H1 (cell line): ENCODE measurements around the gene RPP25L. TPM values are rescaled to one million over a fixed set of nuclear protein-coding genes. Genes with fewer than 3 reads are reported as not detected.

Source experiments
- CTCF ChIA-PET: fragments of 300-600 bp; sonication (Branson Sonifier 250); formaldehyde crosslinking; loops from one replicate; lab custom pipeline; 2021; ENCODE audit not compliant: partially characterized antibody; lab: Charles Lee
- POLR2A ChIA-PET: fragments of 300-600 bp; sonication (Branson Sonifier 250); formaldehyde crosslinking; loops from one replicate; lab custom pipeline; 2021; ENCODE audit warnings: inconsistent platforms; ENCODE audit not compliant: partially characterized antibody; lab: Charles Lee
- DNase-seq, 2 experiments: peaks; one replicate each; pipeline versions ENCODE4 v3.0.0 to v3.0.0-alpha.2; 2010 to 2022; ENCODE audit warnings: low spot score in 2 of 2, low read depth in 1 of 2, mixed read lengths in 1 of 2
- FAIRE-seq: peaks from 2 replicates; lab custom pipeline; 2011; peaks lifted over from hg19 to GRCh38; lab: Jason Lieb, UNC
- H2AFZ ChIP-seq: 2 replicates; pipeline ENCODE4 v1.8.1; 2012; ENCODE audit warnings: low read length, inconsistent platforms
- H2AK5ac ChIP-seq: 2 replicates; pipeline ENCODE4 v1.6.1; 2013; ENCODE audit warnings: low read depth, low read length
- H2BK120ac ChIP-seq: replicated peaks from 2 replicates; pipeline ENCODE3; 2013; ENCODE audit warnings: low read depth, low read length, inconsistent platforms
- H2BK12ac ChIP-seq: 2 replicates; pipeline ENCODE4 v1.6.1; 2013; ENCODE audit warnings: low read depth, low read length
- H2BK15ac ChIP-seq: 2 replicates; pipeline ENCODE4 v1.6.1; 2013; ENCODE audit warnings: low read length
- H2BK20ac ChIP-seq: 2 replicates; pipeline ENCODE4 v1.6.1; 2013; ENCODE audit warnings: low read length
- H2BK5ac ChIP-seq: 2 replicates; pipeline ENCODE4 v1.6.1; 2013; ENCODE audit warnings: low read depth, low read length
- H3K14ac ChIP-seq: 2 replicates; pipeline ENCODE4 v1.6.1; 2013; ENCODE audit warnings: inconsistent platforms; ENCODE audit not compliant: insufficient read length
- H3K18ac ChIP-seq: 2 replicates; pipeline ENCODE4 v1.6.1; 2013; ENCODE audit warnings: low read length; ENCODE audit errors: extremely low read depth
- H3K23ac ChIP-seq: 2 replicates; pipeline ENCODE4 v1.6.1; 2013; ENCODE audit warnings: inconsistent platforms; ENCODE audit not compliant: insufficient read length
- H3K23me2 ChIP-seq: 2 replicates; pipeline ENCODE4 v1.6.1; 2013; ENCODE audit warnings: low read depth, low read length
- H3K27ac ChIP-seq: 2 replicates; pipeline ENCODE4 v1.6.1; 2011; ENCODE audit warnings: low read depth, low read length, inconsistent platforms
- H3K27me3 ChIP-seq, 4 experiments: replicated peaks in 1 of 4; 1 replicate in 1 of 4; 2 replicates in 3 of 4; pipeline versions ENCODE4 v1.6.1 to v1.8.1; 2011 to 2013; ENCODE audit warnings: low read length in 3 of 4, mild to moderate bottlenecking in 3 of 4, inconsistent platforms in 2 of 4, mixed read lengths in 2 of 4, moderate library complexity in 1 of 4; ENCODE audit not compliant: control insufficient read depth in 3 of 4, insufficient read depth in 3 of 4; ENCODE audit errors: extremely low read depth in 1 of 4
- H3K36me3 ChIP-seq, 4 experiments: 2 replicates each; pipeline versions ENCODE4 v1.6.1 to v1.8.1; 2011 to 2013; ENCODE audit warnings: mild to moderate bottlenecking in 4 of 4, low read length in 3 of 4, moderate library complexity in 2 of 4, control low read depth in 1 of 4, inconsistent platforms in 1 of 4; ENCODE audit not compliant: insufficient read depth in 4 of 4, control insufficient read depth in 2 of 4
- H3K4ac ChIP-seq: replicated peaks from 2 replicates; pipeline ENCODE3; 2013; ENCODE audit warnings: low read length, low read depth, mixed read lengths, inconsistent platforms; ENCODE audit not compliant: insufficient read length
- H3K4me1 ChIP-seq, 4 experiments: replicated peaks in 1 of 4; 1 replicate in 1 of 4; 2 replicates in 3 of 4; pipeline versions ENCODE4 v1.6.1 to v1.8.1; 2011 to 2013; ENCODE audit warnings: low read length in 3 of 4, inconsistent platforms in 2 of 4, mixed read lengths in 1 of 4; ENCODE audit not compliant: insufficient read depth in 4 of 4, control insufficient read depth in 3 of 4
- H3K4me2 ChIP-seq, 2 experiments: 2 replicates each; pipeline versions ENCODE4 v1.6.1 to v1.8.1; 2011 to 2013; ENCODE audit warnings: low read depth in 2 of 2, low read length in 2 of 2, control low read depth in 1 of 2, inconsistent platforms in 1 of 2, mild to moderate bottlenecking in 1 of 2; ENCODE audit not compliant: insufficient read depth in 1 of 2
- H3K4me3 ChIP-seq, 4 experiments: fragments of 200-600, 300-600 bp in 1 of 4; sonication (generic), shearing (Covaris generic), sonication (Bioruptor Twin) in 1 of 4; 2 replicates each; pipeline versions ENCODE4 v1.5.1 to v1.8.1; 2011 to 2016; ENCODE audit warnings: low read length in 4 of 4, low read depth in 3 of 4, control low read depth in 2 of 4, inconsistent platforms in 2 of 4, mild to moderate bottlenecking in 2 of 4, mixed read lengths in 1 of 4, moderate library complexity in 1 of 4; ENCODE audit not compliant: insufficient read depth in 2 of 4; ENCODE audit errors: extremely low read depth in 1 of 4
- H3K56ac ChIP-seq: replicated peaks from 2 replicates; pipeline ENCODE3; 2013; ENCODE audit warnings: low read depth, mild to moderate bottlenecking, mixed read lengths, low read length, inconsistent platforms; ENCODE audit not compliant: insufficient read length
- H3K79me1 ChIP-seq: 2 replicates; pipeline ENCODE4 v1.6.1; 2013; ENCODE audit warnings: low read depth, low read length, control low read depth
- H3K79me2 ChIP-seq, 2 experiments: 2 replicates each; pipeline versions ENCODE4 v1.6.1 to v1.8.1; 2012 to 2013; ENCODE audit warnings: low read length in 2 of 2, mild to moderate bottlenecking in 2 of 2, inconsistent platforms in 1 of 2; ENCODE audit not compliant: insufficient read depth in 2 of 2, control insufficient read depth in 1 of 2
- H3K9ac ChIP-seq, 4 experiments: replicated peaks in 1 of 4; 1 replicate in 1 of 4; 2 replicates in 3 of 4; pipeline versions ENCODE4 v1.6.1 to v1.8.1; 2011 to 2013; ENCODE audit warnings: low read depth in 3 of 4, low read length in 3 of 4, control low read depth in 2 of 4, mild to moderate bottlenecking in 2 of 4, moderate library complexity in 2 of 4, inconsistent platforms in 1 of 4; ENCODE audit errors: extremely low read depth in 1 of 4
- H3K9me3 ChIP-seq, 2 experiments: 2 replicates each; pipeline versions ENCODE4 v1.6.1 to v1.8.1; 2012 to 2013; ENCODE audit warnings: mild to moderate bottlenecking in 2 of 2, moderate library complexity in 2 of 2, control low read depth in 1 of 2, inconsistent platforms in 1 of 2, low read depth in 1 of 2, low read length in 1 of 2, mixed read lengths in 1 of 2; ENCODE audit not compliant: insufficient read depth in 2 of 2
- H4K20me1 ChIP-seq, 2 experiments: replicated peaks in 1 of 2; 2 replicates each; pipeline versions ENCODE3 to v1.8.1; 2011 to 2013; ENCODE audit warnings: inconsistent platforms in 2 of 2, low read length in 2 of 2, mild to moderate bottlenecking in 1 of 2; ENCODE audit not compliant: insufficient read depth in 2 of 2, control insufficient read depth in 1 of 2
- H4K5ac ChIP-seq: 2 replicates; pipeline ENCODE4 v1.6.1; 2013; ENCODE audit warnings: low read length, low read depth, mixed read lengths, inconsistent platforms; ENCODE audit not compliant: insufficient read length
- H4K8ac ChIP-seq: 2 replicates; pipeline ENCODE4 v1.8.0; 2013; ENCODE audit warnings: mild to moderate bottlenecking, moderate library complexity, low read length, inconsistent platforms; ENCODE audit not compliant: insufficient read depth; ENCODE audit errors: extremely low read depth
- H4K91ac ChIP-seq: replicated peaks from 2 replicates; pipeline ENCODE3; 2013; ENCODE audit warnings: low read length, mixed read lengths, inconsistent platforms; ENCODE audit not compliant: insufficient read length
- CBX8 ChIP-seq: fragments of 300-800, 300-1000 bp; sonication (generic); IDR thresholded peaks from 2 replicates; pipeline ENCODE4 v1.7.1; 2016; ENCODE audit warnings: low read depth, low read length, borderline replicate concordance
- CTBP2 ChIP-seq: IDR thresholded peaks from 2 replicates; pipeline ENCODE4 v1.7.0; 2011; ENCODE audit warnings: borderline replicate concordance, mild to moderate bottlenecking, moderate library complexity, mixed read lengths, low read length; ENCODE audit not compliant: insufficient read depth, insufficient read length
- EGR1 ChIP-seq: IDR thresholded peaks from 2 replicates; pipeline ENCODE4 v1.6.1; 2011; ENCODE audit warnings: low read depth, low read length, borderline replicate concordance
- EP300 ChIP-seq, 2 experiments: IDR thresholded peaks; 1 replicate in 1 of 2; 2 replicates in 1 of 2; pipeline ENCODE4 v1.6.1; 2011 to 2012; ENCODE audit warnings: low read depth in 2 of 2, low read length in 2 of 2, mild to moderate bottlenecking in 2 of 2, borderline replicate concordance in 1 of 2, inconsistent platforms in 1 of 2, moderate library complexity in 1 of 2
- EZH2 ChIP-seq: fragments of 200-600 bp; sonication (generic); IDR thresholded peaks from 2 replicates; pipeline ENCODE4 v1.7.1; 2012; ENCODE audit warnings: low read depth, mild to moderate bottlenecking, moderate library complexity, low read length, inconsistent platforms; ENCODE audit not compliant: severe bottlenecking
- MAFK ChIP-seq: IDR thresholded peaks from 2 replicates; pipeline ENCODE4 v1.6.1; 2012; ENCODE audit warnings: low read depth, mild to moderate bottlenecking, improper control_type of control experiment, low read length
- RXRA ChIP-seq: IDR thresholded peaks from 2 replicates; pipeline ENCODE4 v1.6.1; 2011; ENCODE audit warnings: low read depth, mild to moderate bottlenecking, low read length, moderate library complexity; ENCODE audit not compliant: insufficient read depth
- TAF1 ChIP-seq: IDR thresholded peaks from 2 replicates; pipeline ENCODE4 v1.6.1; 2011; ENCODE audit warnings: mild to moderate bottlenecking, low read depth, low read length
- TCF12 ChIP-seq: IDR thresholded peaks from 2 replicates; pipeline ENCODE4 v1.6.1; 2011; ENCODE audit warnings: low read depth, mild to moderate bottlenecking, low read length
- WGBS, 2 experiments: shearing (Covaris generic) in 1 of 2; methylation state at CpG; one replicate each; pipeline versions ENCODE4 v1.1.6 to v1.1.7; 2013 to 2015; ENCODE audit warnings: low lambda C conversion rate in 2 of 2, mixed read lengths in 2 of 2, inconsistent platforms in 1 of 2, low coverage in 1 of 2, missing lambda C conversion rate in 1 of 2; ENCODE audit not compliant: insufficient replicate concordance in 2 of 2, insufficient coverage in 1 of 2, insufficient read length in 1 of 2; ENCODE audit errors: extremely low coverage in 1 of 2, missing lambda C conversion rate in 1 of 2; 5-methylcytosine and 5-hydroxymethylcytosine counted together
- polyA plus RNA-seq, 7 experiments: library from polyadenylated mRNA; depleted of rRNA in 3 of 7; stranded (reverse) in 5 of 7; unstranded in 2 of 7; fragments of >200 nt in 5 of 7; fragments of 200-250 nt in 2 of 7; gene quantifications; 1 replicate in 5 of 7; 2 replicates in 1 of 7; 4 replicates in 1 of 7; pipeline versions ENCODE4 v1.2.1 to v1.2.3, GENCODE V29; 2011 to 2013; ENCODE audit warnings: missing spikeins in 2 of 7, mixed read lengths in 2 of 7
- total RNA-seq: library from RNA; stranded (reverse); fragmentation: NEBNext Ultra II Directional; extraction: Animal tissue kit (Norgen Biotek cat#: 25700); gene quantifications from 2 replicates; pipeline ENCODE4 v1.2.1, GENCODE V29; 2021

Gene RPP25L
- total and polyA plus RNA-seq, 2 of the 8 experiments (the other 6 are each of a cell fraction or from before 2014, with no cell fraction given), result 21.6 to 75.0 TPM

GRCh38 chr9:34624475-34625185 is 12.7 kb upstream of the RPP25L start:
- Histone ChIP-seq H3K4me1 (peaks cover 2 to 16% (median 6%) of the 10 kb centered on the region in 4 experiments), H3K79me2 (no peaks in the 10 kb centered on the region), H3K4ac (no peak overlapping the region), H4K91ac (no peak overlapping the region), H3K36me3 (no peaks in the 10 kb centered on the region; a peak in 1 of 8 replicates), H2BK20ac (no peak overlapping the region), H3K18ac (no peak overlapping the region; the same call in 1 of the 2 replicates), H3K23me2 (peaks cover 16% of the 10 kb centered on the region), H2AK5ac (no peak overlapping the region), H3K4me3 (peak overlapping the region in 3 of 4 experiments; percentile 9 to 51 (median 32); a peak in 6 of 8 replicates), H4K5ac (peak overlapping the region; percentile 10), H3K4me2 (peak overlapping the region; percentile 46 to 68), H3K14ac (no peak overlapping the region), H2BK12ac (no peak overlapping the region), H2BK120ac (no peak overlapping the region), H3K27ac (no peak overlapping the region), H4K8ac (no peak overlapping the region), H4K20me1 (peaks cover 0 to 5% of the 10 kb centered on the region in 2 experiments), H3K79me1 (no peaks in the 10 kb centered on the region; the same call in 1 of the 2 replicates), H2BK15ac (no peak overlapping the region), H3K56ac (no peak overlapping the region), H3K9me3 (no peaks in the 10 kb centered on the region), H2AFZ (no peak overlapping the region; the same call in 1 of the 2 replicates), H3K23ac (no peak overlapping the region), H3K27me3 (peaks cover 54 to 80% (median 77%) of the 10 kb centered on the region in 4 experiments), H3K9ac (no peak overlapping the region; a peak in 1 of 7 replicates), H2BK5ac (no peak overlapping the region)
- CTCF ChIA-PET, result interaction anchor here (0.8 to 2.7 kb wide), 10 partner anchors 9 to 77 kb away, joined by 3 to 31 read pairs (median 5); partner anchors contain the start of gene RPP25L
- DNase-seq (peak in 1 of 2 experiments; percentile 58), FAIRE-seq (no peak)
- POLR2A ChIA-PET, result interaction anchor here (1.4 to 2.6 kb wide), 2 partner anchors 9 to 12 kb away, joined by 5 to 12 read pairs; partner anchors contain the start of gene SIGMAR1
- 14% methylated on average over 30 of the region's 39 CpGs; no CpG with 5 or more reads in 1 of the 2 experiments for WGBS, 2 experiments
- TF ChIP-seq EP300 (IDR thresholded peaks at IDR 0.05; ENCODE audit: borderline replicate concordance in 1 of 2, low read depth in 2 of 2, low read length in 2 of 2) (no peak), CTBP2 (no peak), RXRA (no peak), MAFK (no peak), CBX8 (no peak), TCF12 (no peak), EZH2 (peak; percentile 59), TAF1 (no peak), EGR1 (peak; percentile 38; the same call in 1 of the 2 replicates)
